Central memory CD8-positive, alpha-beta T cell (primary cell): ENCODE measurements around the gene WIPF1.

Experiments
- ATAC-seq: fragments of 150-1000 bp; cut with Tn5 transposase; replicated peaks from 2 replicates; pipeline ENCODE4 v1.10.0; 2022; ENCODE audit warnings: mild to moderate bottlenecking, moderate FRiP score, moderate number of reproducible peaks; ENCODE audit not compliant: poor library complexity, severe bottlenecking; ENCODE audit errors: extremely low read depth
- DNase-seq, 2 donors: peaks; one replicate each; pipeline ENCODE4 v3.0.0; 2021; ENCODE audit warnings: low spot score in 2 of 2
- H3K27ac Mint-ChIP-seq: one replicate; pipeline ENCODE4 v1.8.0; 2022; ENCODE audit warnings: low read depth, mild to moderate bottlenecking, moderate library complexity, mixed read lengths
- H3K27me3 Mint-ChIP-seq: one replicate; pipeline ENCODE4 v1.8.0; 2022; ENCODE audit warnings: mixed read lengths
- H3K36me3 Mint-ChIP-seq: one replicate; pipeline ENCODE4 v1.8.0; 2022; ENCODE audit warnings: mild to moderate bottlenecking, moderate library complexity, mixed read lengths; ENCODE audit not compliant: insufficient read depth
- H3K4me1 Mint-ChIP-seq: one replicate; pipeline ENCODE4 v1.8.0; 2022; ENCODE audit warnings: mixed read lengths
- H3K4me3 Mint-ChIP-seq: one replicate; pipeline ENCODE4 v1.8.0; 2022; ENCODE audit warnings: mild to moderate bottlenecking, moderate library complexity, mixed read lengths
- H3K9me3 Mint-ChIP-seq: one replicate; pipeline ENCODE4 v1.8.0; 2022; ENCODE audit warnings: mixed read lengths

WIPF1 gene, protein sequence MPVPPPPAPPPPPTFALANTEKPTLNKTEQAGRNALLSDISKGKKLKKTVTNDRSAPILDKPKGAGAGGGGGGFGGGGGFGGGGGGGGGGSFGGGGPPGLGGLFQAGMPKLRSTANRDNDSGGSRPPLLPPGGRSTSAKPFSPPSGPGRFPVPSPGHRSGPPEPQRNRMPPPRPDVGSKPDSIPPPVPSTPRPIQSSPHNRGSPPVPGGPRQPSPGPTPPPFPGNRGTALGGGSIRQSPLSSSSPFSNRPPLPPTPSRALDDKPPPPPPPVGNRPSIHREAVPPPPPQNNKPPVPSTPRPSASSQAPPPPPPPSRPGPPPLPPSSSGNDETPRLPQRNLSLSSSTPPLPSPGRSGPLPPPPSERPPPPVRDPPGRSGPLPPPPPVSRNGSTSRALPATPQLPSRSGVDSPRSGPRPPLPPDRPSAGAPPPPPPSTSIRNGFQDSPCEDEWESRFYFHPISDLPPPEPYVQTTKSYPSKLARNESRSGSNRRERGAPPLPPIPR

DNA sequence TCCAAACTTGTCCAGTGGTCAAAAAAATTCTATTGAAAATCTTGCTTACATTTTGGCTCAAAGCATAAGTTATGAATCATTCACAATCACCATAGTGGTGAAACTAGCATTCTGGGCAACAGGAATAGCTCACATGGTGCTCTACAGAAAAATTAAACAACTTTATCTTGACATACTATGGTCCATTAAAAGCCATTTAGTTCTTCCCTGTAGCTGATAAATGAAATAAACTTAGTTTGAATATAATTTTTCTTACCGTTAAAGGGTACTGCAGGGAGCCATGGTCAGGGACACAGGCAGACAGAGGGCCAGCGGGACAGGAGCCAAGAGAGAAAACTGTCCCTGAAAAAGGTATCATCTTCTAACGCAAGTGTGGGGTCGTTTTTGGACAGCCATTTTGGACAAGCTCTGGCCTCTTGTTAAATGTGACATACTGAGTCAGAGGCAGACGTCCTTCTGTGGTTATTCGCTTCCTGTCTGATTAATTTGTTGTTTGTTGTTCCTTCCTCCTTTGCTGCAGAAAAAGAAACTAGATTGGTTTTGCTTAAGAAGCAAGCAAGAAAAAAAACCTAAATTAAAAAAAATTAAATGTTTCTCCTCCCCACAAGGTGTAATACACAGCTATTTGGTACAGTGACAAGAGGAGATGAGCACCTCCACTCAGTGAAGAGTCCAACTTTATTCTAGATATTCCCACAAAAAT, at the start of gene WIPF1:
Gene WIPF1 (minus strand): TSS at position 460 of the 703 bp plus-strand sequence. CDS start 12,231 bp downstream, outside the sequence.
- ATAC-seq (peak; percentile 62), DNase-seq (peak; percentile 33 to 65)
- no peaks in the 10 kb centered on the region for H3K27me3 Mint-ChIP-seq
- no peaks in the 10 kb centered on the region for H3K9me3 Mint-ChIP-seq
- peak within 1 kb of the TSS; percentile 98 for H3K27ac Mint-ChIP-seq
- H3K4me3 Mint-ChIP-seq, result peak within 1 kb of the TSS; percentile 78
- peaks cover 63% of the 10 kb centered on the region for H3K4me1 Mint-ChIP-seq
- peaks cover 47% of the 10 kb centered on the region for H3K36me3 Mint-ChIP-seq

DNA sequence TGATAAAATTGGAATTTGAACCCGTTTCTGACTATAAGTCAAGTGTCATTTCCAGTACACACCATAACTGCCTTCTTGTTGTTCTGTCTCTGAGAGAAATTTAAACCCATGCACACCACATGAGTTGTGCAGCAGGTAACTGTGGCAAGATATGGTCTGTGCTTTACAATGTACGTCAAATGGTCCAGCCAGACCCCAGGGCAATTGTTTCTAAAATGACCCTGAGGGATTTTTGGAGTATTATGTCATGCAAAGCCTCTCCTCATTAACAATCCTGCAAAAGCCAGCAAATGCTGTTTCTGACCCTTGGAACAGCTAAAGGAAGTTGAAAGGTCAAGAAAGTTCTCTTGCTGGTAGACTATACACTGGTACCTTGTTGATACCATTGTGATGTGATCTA, 47.7 kb upstream of the WIPF1 start:
- no peak overlapping the region for H3K27ac Mint-ChIP-seq
- H3K27me3 Mint-ChIP-seq, result no peaks in the 10 kb centered on the region
- H3K4me1 Mint-ChIP-seq, result peaks cover 33% of the 10 kb centered on the region
- H3K9me3 Mint-ChIP-seq, result no peaks in the 10 kb centered on the region
- H3K36me3 Mint-ChIP-seq, result peaks cover 1% of the 10 kb centered on the region
- ATAC-seq, result no peak
- no peak overlapping the region for H3K4me3 Mint-ChIP-seq
- no peak for DNase-seq

DNA sequence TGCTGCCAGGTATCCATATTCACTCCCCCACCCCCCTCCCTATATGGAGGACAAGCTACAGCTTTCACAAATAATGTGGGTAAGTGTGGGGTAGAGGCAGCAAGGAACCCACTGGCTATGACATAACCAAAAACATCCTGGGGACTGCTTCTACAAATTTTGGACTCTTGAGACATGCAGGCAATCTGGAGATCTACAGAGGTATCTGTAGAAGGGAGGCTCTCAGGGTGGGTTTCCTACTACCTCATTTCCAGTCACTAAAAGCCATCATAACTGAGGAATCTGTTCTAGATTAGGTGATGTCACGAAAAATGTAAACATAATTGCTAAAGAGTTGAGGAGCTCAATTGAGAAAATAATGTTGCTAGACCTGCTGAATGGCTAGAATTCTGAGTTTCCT, 46.8 kb upstream of the WIPF1 start:
- H3K9me3 Mint-ChIP-seq, result no peaks in the 10 kb centered on the region
- ATAC-seq (no peak), DNase-seq (no peak)
- no peaks in the 10 kb centered on the region for H3K27me3 Mint-ChIP-seq
- peaks cover 3% of the 10 kb centered on the region for H3K36me3 Mint-ChIP-seq
- peaks cover 31% of the 10 kb centered on the region for H3K4me1 Mint-ChIP-seq
- no peak overlapping the region for H3K4me3 Mint-ChIP-seq
- peak overlapping the region; percentile 11 for H3K27ac Mint-ChIP-seq

DNA sequence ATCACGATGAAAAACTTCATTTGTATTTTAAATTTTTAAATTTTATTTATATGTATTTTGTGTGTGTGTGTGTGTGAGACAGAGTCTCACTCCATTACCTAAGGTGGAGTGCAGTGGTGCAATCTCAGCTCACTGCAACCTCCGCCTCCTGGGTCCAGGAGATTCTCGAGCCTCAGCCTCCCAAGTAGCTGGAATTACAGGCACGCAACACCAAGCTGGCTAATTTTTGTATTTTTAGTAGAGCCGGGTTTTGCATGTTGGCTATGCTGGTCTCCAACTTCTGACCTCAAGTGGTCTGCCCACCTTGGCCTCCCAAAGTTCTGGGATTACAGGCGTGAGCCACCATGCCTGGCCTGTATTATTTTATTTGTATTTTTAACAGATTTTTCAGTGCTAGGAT, 45.8 kb upstream of the WIPF1 start:
- Mint-ChIP-seq H3K4me3 (no peak overlapping the region), H3K36me3 (peaks cover 3% of the 10 kb centered on the region), H3K9me3 (no peaks in the 10 kb centered on the region), H3K27ac (no peak overlapping the region), H3K4me1 (peaks cover 30% of the 10 kb centered on the region), H3K27me3 (no peaks in the 10 kb centered on the region)
- no peak for ATAC-seq
- no peak for DNase-seq

DNA sequence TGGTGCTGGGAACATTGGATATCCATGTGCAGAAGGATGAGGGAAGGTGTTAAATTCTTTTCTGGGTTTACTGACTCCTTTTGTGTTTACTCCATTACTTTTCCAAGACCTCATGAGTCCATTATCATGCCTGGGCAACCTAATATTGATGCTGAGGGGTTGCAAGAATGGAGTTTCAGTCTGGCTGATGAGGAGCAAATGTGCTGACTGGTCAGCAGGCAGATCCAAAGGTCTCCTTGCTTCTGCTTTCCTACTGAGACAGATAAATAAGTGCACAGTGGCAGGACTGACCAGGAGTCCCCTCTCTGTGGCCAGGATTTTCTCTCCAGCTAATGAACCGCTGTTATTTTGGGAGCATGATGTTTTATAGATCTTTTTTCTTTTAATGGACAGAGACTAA, 43.6 kb upstream of the WIPF1 start:
- Mint-ChIP-seq H3K36me3 (peaks cover 3% of the 10 kb centered on the region), H3K27me3 (no peaks in the 10 kb centered on the region), H3K4me3 (no peak overlapping the region), H3K27ac (no peak overlapping the region), H3K9me3 (no peaks in the 10 kb centered on the region), H3K4me1 (peaks cover 32% of the 10 kb centered on the region)
- DNase-seq (no peak), ATAC-seq (no peak)

DNA sequence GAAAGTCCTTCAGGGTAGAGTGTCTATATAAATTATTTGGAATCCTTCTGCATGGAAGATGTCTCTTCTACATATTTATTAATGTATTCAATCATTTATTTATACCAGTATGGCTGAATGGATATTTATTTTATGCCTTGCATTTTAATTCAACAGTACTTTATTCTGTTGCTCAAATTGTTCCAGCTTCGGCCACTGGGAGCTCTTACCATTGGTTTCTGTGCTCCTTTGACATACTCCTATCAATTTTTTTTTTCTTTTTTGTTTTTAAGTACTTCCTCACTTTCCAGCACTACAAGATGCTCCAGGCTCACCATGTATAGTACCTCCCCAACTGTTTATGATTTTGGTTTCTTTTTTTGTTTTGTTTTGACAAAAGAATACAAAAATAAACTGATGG, 39.4 kb upstream of the WIPF1 start:
- Mint-ChIP-seq H3K4me3 (no peak overlapping the region), H3K9me3 (no peaks in the 10 kb centered on the region), H3K4me1 (peaks cover 48% of the 10 kb centered on the region), H3K27me3 (no peaks in the 10 kb centered on the region), H3K36me3 (peaks cover 10% of the 10 kb centered on the region), H3K27ac (peak overlapping the region; percentile 80)
- ATAC-seq (no peak), DNase-seq (no peak)

DNA sequence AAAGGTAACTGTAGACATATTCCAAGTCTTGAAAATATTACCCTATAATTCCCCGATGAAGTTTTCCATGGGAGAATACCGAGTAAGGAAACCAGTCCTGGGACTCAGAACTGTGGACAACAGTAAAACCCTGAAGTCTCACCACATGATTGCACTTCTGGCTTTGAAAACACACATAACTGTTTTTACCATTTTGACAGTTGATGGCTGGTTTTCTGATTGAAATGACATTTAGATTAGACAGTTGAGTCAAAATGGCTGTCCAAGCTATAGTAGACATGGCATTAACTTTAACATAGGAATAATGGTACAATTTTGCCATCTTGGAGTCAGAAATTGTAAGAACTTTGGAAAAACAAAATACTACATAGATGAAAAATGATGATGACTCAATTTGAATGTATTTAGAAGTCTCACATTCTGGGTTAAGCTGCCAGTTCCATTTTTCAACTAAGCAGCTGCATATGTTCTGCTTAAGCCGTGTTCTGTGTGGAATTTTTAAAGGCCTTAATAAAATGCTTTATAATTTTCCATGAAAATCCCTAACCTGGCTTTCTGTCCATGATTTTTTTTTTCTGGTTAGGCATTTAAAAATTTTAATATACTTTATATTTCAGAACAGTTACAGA, 38.3 kb upstream of the WIPF1 start:
- H3K4me1 Mint-ChIP-seq, result peaks cover 55% of the 10 kb centered on the region
- no peaks in the 10 kb centered on the region for H3K27me3 Mint-ChIP-seq
- H3K4me3 Mint-ChIP-seq, result no peak overlapping the region
- no peak for ATAC-seq
- DNase-seq, result no peak
- peak overlapping the region; percentile 80 for H3K27ac Mint-ChIP-seq
- H3K36me3 Mint-ChIP-seq, result peaks cover 11% of the 10 kb centered on the region
- no peaks in the 10 kb centered on the region for H3K9me3 Mint-ChIP-seq

DNA sequence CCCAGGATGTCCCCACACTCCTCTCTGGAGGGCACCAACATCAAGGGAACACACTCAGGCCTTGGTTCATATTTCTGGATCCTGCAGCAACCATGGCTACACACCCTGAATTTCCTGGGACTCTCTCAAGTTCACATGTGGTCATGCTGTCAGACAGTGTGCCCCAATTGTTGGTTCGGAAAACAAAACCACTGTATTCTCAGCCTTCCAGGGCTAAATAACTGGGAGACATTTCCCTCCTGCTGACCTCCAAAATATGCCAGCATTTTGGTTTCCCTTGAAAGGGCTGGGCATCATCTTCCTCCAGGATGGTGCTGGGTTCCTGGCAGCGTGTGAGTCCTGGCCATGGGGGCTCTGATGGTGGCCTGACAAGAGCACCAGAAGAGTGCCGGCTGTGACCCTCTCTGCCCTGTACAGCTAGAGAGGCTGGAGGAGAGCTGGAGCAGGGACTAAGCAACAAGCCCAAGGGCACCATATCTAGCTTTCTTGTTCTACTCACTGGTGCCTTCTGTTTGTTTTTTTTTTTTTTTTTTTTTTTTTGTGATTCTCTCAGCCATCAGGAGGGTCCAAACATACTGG, 37.5 kb upstream of the WIPF1 start:
- Mint-ChIP-seq H3K4me3 (peak overlapping the region; percentile 94), H3K4me1 (peaks cover 59% of the 10 kb centered on the region), H3K27ac (peak overlapping the region; percentile 80), H3K27me3 (no peaks in the 10 kb centered on the region), H3K9me3 (no peaks in the 10 kb centered on the region), H3K36me3 (peaks cover 18% of the 10 kb centered on the region)
- ATAC-seq (peak; percentile 17), DNase-seq (peak; percentile 20 to 30)

DNA sequence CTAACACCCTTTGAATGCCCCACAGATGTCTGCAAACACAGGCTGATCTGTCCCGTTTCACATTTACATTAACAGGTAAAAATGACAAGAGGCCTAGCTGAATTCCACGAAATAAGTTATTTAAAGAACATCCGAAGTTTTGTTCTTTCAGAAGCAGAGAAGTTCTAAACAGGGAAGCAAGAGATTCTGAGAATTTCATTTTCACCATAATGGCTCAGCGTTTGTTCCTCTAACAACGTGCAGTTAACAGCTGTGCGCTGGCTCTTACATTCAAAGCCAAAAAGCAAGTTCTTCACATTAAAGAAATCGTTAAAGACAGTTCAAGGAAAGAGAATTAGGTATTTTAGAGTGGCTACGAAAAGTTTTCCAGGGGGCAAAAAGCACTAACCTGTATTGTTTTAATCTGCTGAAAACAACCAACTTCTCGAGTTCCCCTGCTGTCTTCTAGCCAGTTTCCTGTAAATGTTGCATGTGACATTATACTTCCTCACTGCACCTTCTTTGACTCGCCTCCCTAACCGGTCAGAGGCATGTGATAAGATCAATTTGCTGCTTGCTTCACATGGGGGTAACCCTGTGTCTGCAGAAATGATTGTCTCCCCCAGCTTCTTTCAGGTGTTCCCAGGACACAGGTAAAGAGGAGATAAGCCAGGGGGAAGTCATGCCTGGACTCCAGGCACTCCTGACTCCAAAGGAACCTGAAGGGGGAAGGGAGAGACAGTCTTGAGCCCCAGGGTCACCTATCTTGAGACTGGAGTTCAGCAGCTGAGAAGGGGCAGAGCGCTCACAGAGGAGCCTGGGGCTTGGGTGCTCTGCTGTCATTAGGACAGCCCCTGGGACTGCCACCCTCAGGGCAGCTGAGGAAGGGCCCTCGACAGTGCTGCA, 36.8 kb upstream of the WIPF1 start:
- ATAC-seq, result peak; percentile 79
- H3K27me3 Mint-ChIP-seq, result no peaks in the 10 kb centered on the region
- peaks cover 18% of the 10 kb centered on the region for H3K36me3 Mint-ChIP-seq
- peaks cover 59% of the 10 kb centered on the region for H3K4me1 Mint-ChIP-seq
- peak overlapping the region; percentile 94 for H3K4me3 Mint-ChIP-seq
- no peaks in the 10 kb centered on the region for H3K9me3 Mint-ChIP-seq
- DNase-seq, result peak in 1 of 2 donors; percentile 32
- peak overlapping the region; percentile 80 for H3K27ac Mint-ChIP-seq

DNA sequence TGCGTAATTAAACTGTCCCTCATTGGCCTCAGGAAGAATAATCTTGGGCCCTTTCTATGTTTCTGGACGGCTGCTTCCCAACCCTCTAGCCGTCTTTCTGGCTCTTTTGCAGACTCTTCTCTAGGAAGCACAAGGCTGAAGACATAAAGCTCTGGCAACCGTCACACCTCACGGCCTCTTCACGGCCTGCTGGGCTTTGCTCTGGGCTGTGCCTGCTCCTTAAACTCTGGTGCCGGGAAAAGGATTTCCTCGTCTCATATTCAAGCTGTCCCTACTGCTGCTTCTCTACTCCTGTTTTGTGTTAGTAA, 36.0 kb upstream of the WIPF1 start:
- peak overlapping the region; percentile 80 for H3K27ac Mint-ChIP-seq
- no peaks in the 10 kb centered on the region for H3K27me3 Mint-ChIP-seq
- H3K36me3 Mint-ChIP-seq, result peaks cover 22% of the 10 kb centered on the region

DNA sequence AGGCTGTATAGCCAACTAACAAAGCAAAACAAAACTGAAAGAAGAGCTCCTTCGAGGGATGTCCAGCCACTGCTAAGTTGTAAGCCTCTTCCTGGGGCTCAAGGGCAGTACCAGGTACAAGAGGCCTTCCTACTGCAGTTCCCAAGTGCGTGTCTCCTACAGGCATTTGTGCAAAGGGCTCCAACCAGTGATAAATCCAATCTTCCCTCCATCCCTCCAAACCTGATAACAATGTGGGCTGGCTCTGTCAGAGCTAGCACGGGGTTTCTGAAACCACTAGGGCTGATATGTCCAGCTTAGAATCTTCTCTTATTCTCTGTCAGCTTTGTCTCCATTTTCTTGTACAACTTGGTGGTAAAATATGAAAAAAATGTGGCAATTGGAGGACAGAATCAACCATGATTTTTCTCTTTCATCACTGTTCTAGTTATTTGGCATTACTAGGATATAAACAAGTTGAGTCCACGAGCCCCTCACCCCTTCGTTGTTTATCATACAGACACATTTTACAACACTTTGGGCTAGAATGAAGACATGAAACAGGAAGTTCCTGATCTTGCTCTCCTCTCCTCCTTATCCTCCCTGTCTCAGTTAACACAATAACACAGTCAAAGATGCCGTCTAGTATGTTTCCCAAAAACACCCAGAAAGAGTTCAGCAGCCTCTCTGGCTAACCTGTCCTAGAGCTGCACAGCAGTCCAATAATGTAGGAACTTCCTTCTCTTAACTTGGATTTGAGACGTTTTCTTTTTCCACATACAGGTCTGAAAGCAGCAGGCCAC, 35.4 kb upstream of the WIPF1 start:
- Mint-ChIP-seq H3K36me3 (peaks cover 24% of the 10 kb centered on the region), H3K9me3 (no peaks in the 10 kb centered on the region), H3K27ac (peak overlapping the region; percentile 80), H3K4me1 (peaks cover 70% of the 10 kb centered on the region), H3K4me3 (peak overlapping the region; percentile 94), H3K27me3 (no peaks in the 10 kb centered on the region)
- DNase-seq (no peak), ATAC-seq (no peak)

More for the DNA sequence above, 36.0 kb upstream of the WIPF1 start:
- Mint-ChIP-seq H3K4me3 (peak overlapping the region; percentile 94), H3K9me3 (no peaks in the 10 kb centered on the region), H3K4me1 (peaks cover 66% of the 10 kb centered on the region)
- ATAC-seq (no peak), DNase-seq (no peak)
